ENCODE data around the gene STYK1. TPM values are rescaled to one million over a fixed set of nuclear protein-coding genes. Genes with fewer than 3 reads are reported as not detected.

Gene STYK1
- total and polyA plus RNA-seq, 9 of the 15 experiments (the other 6 are each of a cell fraction or from before 2014, with no cell fraction given): 0.31 to 1.8 (median 0.64) TPM

GRCh38 chr12:10717410-10717809, 43.6 kb upstream of the STYK1 start (continued):
- TF ChIP-seq ZNF274 (IDR thresholded peaks at IDR 0.05; ENCODE audit: borderline replicate concordance, low read depth, low read length): no peak
- TF ChIP-seq ZC3H4 (CRISPR knock-in tag; IDR thresholded peaks at IDR 0.05; ENCODE audit: borderline replicate concordance): no peak
- TF ChIP-seq ARID1B (IDR thresholded peaks at IDR 0.05): no peak
- TF ChIP-seq ZNF212 (CRISPR knock-in tag; IDR thresholded peaks at IDR 0.05): no peak
- no peak for TF ChIP-seq MEF2A (IDR thresholded peaks at IDR 0.05; ENCODE audit: control insufficient read depth, low read depth, low read length)
- TF ChIP-seq NBN (IDR thresholded peaks at IDR 0.05; ENCODE audit: low read depth): no peak
- TF ChIP-seq TAF15 (IDR thresholded peaks at IDR 0.05; ENCODE audit: low read depth, low read length): no peak
- no peak for TF ChIP-seq SRSF1 (IDR thresholded peaks at IDR 0.05; ENCODE audit: low read depth, low read length)
- no peak for TF ChIP-seq PCBP2 (IDR thresholded peaks at IDR 0.05; ENCODE audit: low read depth, low read length, poor library complexity, severe bottlenecking)
- TF ChIP-seq ZNF121 (CRISPR knock-in tag; conservative IDR thresholded peaks at IDR 0.05): no peak
- no peak for TF ChIP-seq MECOM (CRISPR knock-in tag; IDR thresholded peaks at IDR 0.05)
- TF ChIP-seq ZNF717 (CRISPR knock-in tag; IDR thresholded peaks at IDR 0.05): no peak
- TF ChIP-seq DACH1 (IDR thresholded peaks at IDR 0.05; ENCODE audit: partially characterized antibody): no peak
- TF ChIP-seq SMAD2 (IDR thresholded peaks at IDR 0.05; ENCODE audit: low read depth, low read length): no peak
- TF ChIP-seq KLF6 (CRISPR knock-in tag; IDR thresholded peaks at IDR 0.05; ENCODE audit: borderline replicate concordance): no peak
- TF ChIP-seq SAFB (IDR thresholded peaks at IDR 0.05; ENCODE audit: borderline replicate concordance, low read depth, low read length): no peak

All from K562 (cell line).